Measurements from ENCODE around the gene NFATC4.

GRCh38 chr14:24329736-24330135 lies 38.2 kb upstream of the NFATC4 start:
- TF ChIP-seq POLR2A (IDR thresholded peaks at IDR 0.05; ENCODE audit: low read length) (no peak), GATA1 (IDR thresholded peaks at IDR 0.05; ENCODE audit: low read depth, low read length) (no peak)

All from erythroblast (primary cell).